MCF 10A (cell line): ENCODE results near the gene ATG9B. TPM values are rescaled to one million over a fixed set of nuclear protein-coding genes. Genes with fewer than 3 reads are reported as not detected.

Source experiments
- BruUV-seq: library from RNA; stranded (reverse); fragments of 400-500 nt; replicated peaks from 2 replicates; lab custom pipeline; 2021; lab: Mats Ljungman, UMichigan
- CTCF ChIA-PET: fragments of 300-600 bp; sonication (Branson Sonifier 250); formaldehyde crosslinking; extraction: SDS; loops from one replicate; lab custom pipeline; 2021; ENCODE audit warnings: antibody characterized with exemption, inconsistent platforms; lab: Yijun Ruan, JAX
- POLR2A ChIA-PET: fragments of 300-600, 350-650 bp; sonication (Branson Sonifier 250); formaldehyde crosslinking; extraction: SDS; loops from one replicate; lab custom pipeline; 2020; ENCODE audit warnings: antibody characterized with exemption, inconsistent platforms; lab: Yijun Ruan, JAX
- DNase-seq: peaks from one replicate; pipeline ENCODE4 v3.0.0-alpha.2; 2018; ENCODE audit not compliant: unreplicated experiment
- H3K27ac Mint-ChIP-seq: one replicate; pipeline ENCODE4 v1.8.0; 2022; ENCODE audit warnings: mild to moderate bottlenecking, low read depth, mixed read lengths; ENCODE audit not compliant: unreplicated experiment
- H3K27me3 Mint-ChIP-seq: one replicate; pipeline ENCODE4 v1.8.0; 2022; ENCODE audit warnings: mixed read lengths; ENCODE audit not compliant: insufficient read depth, unreplicated experiment
- H3K36me3 Mint-ChIP-seq: one replicate; pipeline ENCODE4 v1.8.0; 2022; ENCODE audit warnings: mild to moderate bottlenecking, moderate library complexity, mixed read lengths; ENCODE audit not compliant: insufficient read depth, unreplicated experiment
- H3K4me1 Mint-ChIP-seq: one replicate; pipeline ENCODE4 v1.8.0; 2022; ENCODE audit warnings: mixed read lengths; ENCODE audit not compliant: insufficient read depth, unreplicated experiment
- H3K4me3 Mint-ChIP-seq: one replicate; pipeline ENCODE4 v1.8.0; 2022; ENCODE audit warnings: mild to moderate bottlenecking, moderate library complexity, mixed read lengths; ENCODE audit not compliant: unreplicated experiment
- H3K9me3 Mint-ChIP-seq: one replicate; pipeline ENCODE4 v1.8.0; 2022; ENCODE audit warnings: mixed read lengths; ENCODE audit not compliant: unreplicated experiment
- intact Hi-C: fragments of 100-400 bp; cut with micrococcal nuclease; formaldehyde crosslinking; loops from 2 replicates; pipeline ENCODE4 v1.14.1; 2022
- total RNA-seq: library from RNA; stranded (reverse); gene quantifications from 2 replicates; pipeline ENCODE4 v1.2.3, GENCODE V29; 2022
- TF ChIP-seq, protein P1 (sequence below): fragments of 200-600 bp; IDR thresholded peaks from one replicate; pipeline ENCODE4 v1.8.0; 2022; ENCODE audit warnings: antibody characterized with exemption, mild to moderate bottlenecking; ENCODE audit not compliant: unreplicated experiment

ATG9B gene
- total RNA-seq, 1 experiment from 2014 or later = 0.12 TPM

- POLR2A ChIA-PET = no interaction called here
- TF ChIP-seq, protein P1, sequence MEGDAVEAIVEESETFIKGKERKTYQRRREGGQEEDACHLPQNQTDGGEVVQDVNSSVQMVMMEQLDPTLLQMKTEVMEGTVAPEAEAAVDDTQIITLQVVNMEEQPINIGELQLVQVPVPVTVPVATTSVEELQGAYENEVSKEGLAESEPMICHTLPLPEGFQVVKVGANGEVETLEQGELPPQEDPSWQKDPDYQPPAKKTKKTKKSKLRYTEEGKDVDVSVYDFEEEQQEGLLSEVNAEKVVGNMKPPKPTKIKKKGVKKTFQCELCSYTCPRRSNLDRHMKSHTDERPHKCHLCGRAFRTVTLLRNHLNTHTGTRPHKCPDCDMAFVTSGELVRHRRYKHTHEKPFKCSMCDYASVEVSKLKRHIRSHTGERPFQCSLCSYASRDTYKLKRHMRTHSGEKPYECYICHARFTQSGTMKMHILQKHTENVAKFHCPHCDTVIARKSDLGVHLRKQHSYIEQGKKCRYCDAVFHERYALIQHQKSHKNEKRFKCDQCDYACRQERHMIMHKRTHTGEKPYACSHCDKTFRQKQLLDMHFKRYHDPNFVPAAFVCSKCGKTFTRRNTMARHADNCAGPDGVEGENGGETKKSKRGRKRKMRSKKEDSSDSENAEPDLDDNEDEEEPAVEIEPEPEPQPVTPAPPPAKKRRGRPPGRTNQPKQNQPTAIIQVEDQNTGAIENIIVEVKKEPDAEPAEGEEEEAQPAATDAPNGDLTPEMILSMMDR = no peak
- no peaks in the 10 kb centered on the region for H3K27me3 Mint-ChIP-seq
- no peaks in the 10 kb centered on the region for H3K9me3 Mint-ChIP-seq
- no TSS peak for BruUV-seq
- CTCF ChIA-PET = interaction anchor here (0.7 to 0.9 kb wide), 2 partner anchors 22 to 45 kb away, joined by 4 read pairs; no protein-coding TSS in a partner anchor
- no peak overlapping the region for H3K27ac Mint-ChIP-seq
- peaks cover 19% of the 10 kb centered on the region for H3K4me1 Mint-ChIP-seq
- no peak for DNase-seq
- intact Hi-C loops = no loop called here
- peaks cover 70% of the 10 kb centered on the region for H3K36me3 Mint-ChIP-seq
- H3K4me3 Mint-ChIP-seq = no peak overlapping the region
These were observed 41.2 kb upstream of the ATG9B start for GRCh38 chr7:151065516-151065915.

GRCh38 chr7:151064993-151065392 lies 40.7 kb upstream of the ATG9B start:
- H3K27ac Mint-ChIP-seq = no peak overlapping the region
- peaks cover 19% of the 10 kb centered on the region for H3K4me1 Mint-ChIP-seq
- ChIA-PET POLR2A (no interaction called here), CTCF (interaction anchor here (0.6 to 0.9 kb wide), 2 partner anchors 27 to 46 kb away, joined by 3 to 4 read pairs; no protein-coding TSS in a partner anchor)
- no TSS peak for BruUV-seq
- peaks cover 69% of the 10 kb centered on the region for H3K36me3 Mint-ChIP-seq
- intact Hi-C loops = no loop called here
- TF ChIP-seq, protein P1 = no peak
- DNase-seq = no peak
- H3K27me3 Mint-ChIP-seq = no peaks in the 10 kb centered on the region
- no peak overlapping the region for H3K4me3 Mint-ChIP-seq
- no peaks in the 10 kb centered on the region for H3K9me3 Mint-ChIP-seq

DNA sequence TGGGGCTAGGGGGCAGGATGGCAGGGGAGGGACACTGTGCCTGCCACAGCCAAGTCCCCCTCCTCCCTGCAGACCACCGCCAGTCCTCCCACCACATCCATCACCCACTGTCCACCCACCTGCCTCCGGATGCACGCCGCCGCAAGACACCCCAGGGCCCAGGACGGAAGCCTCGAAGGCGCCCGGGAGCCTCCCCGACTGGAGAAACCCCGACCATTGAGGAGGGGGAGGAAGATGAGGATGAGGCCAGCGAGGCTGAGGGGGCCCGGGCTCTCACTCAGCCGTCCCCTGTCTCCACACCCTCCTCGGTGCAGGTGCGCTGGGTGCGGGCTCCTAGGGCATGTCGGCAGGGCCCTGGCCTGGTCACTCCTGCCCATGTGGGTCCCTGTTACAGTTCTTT lies 40.2 kb upstream of the ATG9B start:
- CTCF ChIA-PET = interaction anchor here (0.6 to 4.6 kb wide), 3 partner anchors 27 to 46 kb away, joined by 3 to 42 read pairs (median 4); no protein-coding TSS in a partner anchor
- no peak for DNase-seq
- TF ChIP-seq, protein P1 = no peak
- BruUV-seq = no TSS peak
- Mint-ChIP-seq H3K36me3 (peaks cover 66% of the 10 kb centered on the region), H3K27ac (no peak overlapping the region), H3K4me3 (no peak overlapping the region), H3K9me3 (no peaks in the 10 kb centered on the region), H3K27me3 (no peaks in the 10 kb centered on the region), H3K4me1 (peaks cover 19% of the 10 kb centered on the region)
- intact Hi-C loops = no loop called here
- POLR2A ChIA-PET = interaction anchor here (6.3 to 8.4 kb wide), 2 partner anchors 21 to 48 kb away, joined by 80 to 151 read pairs; partner anchors contain the start of genes AGAP3, FASTK and TMUB1

- Mint-ChIP-seq H3K4me1 (peaks cover 28% of the 10 kb centered on the region), H3K9me3 (no peaks in the 10 kb centered on the region), H3K36me3 (peaks cover 53% of the 10 kb centered on the region), H3K27me3 (no peaks in the 10 kb centered on the region), H3K4me3 (peak overlapping the region; percentile 97), H3K27ac (peak overlapping the region; percentile 67)
- TF ChIP-seq, protein P1 = no peak
- ChIA-PET POLR2A (interaction anchor here (0.5 to 8.4 kb wide), 9 partner anchors 10 to 50 kb away, joined by 3 to 151 read pairs (median 4); partner anchors contain the start of genes ABCB8, AGAP3, FASTK and TMUB1), CTCF (interaction anchor here (1.0 to 4.6 kb wide), 6 partner anchors 18 to 161 kb away, joined by 3 to 42 read pairs (median 6); partner anchors contain the start of genes ABCB8 and FASTK)
- BruUV-seq = no TSS peak
- intact Hi-C loops = no loop called here
- peak; percentile 75 for DNase-seq
These were observed 38.9 kb upstream of the ATG9B start for GRCh38 chr7:151063212-151063561.
